ENCODE data around the gene TCEA3.

TCEA3 gene

DNA sequence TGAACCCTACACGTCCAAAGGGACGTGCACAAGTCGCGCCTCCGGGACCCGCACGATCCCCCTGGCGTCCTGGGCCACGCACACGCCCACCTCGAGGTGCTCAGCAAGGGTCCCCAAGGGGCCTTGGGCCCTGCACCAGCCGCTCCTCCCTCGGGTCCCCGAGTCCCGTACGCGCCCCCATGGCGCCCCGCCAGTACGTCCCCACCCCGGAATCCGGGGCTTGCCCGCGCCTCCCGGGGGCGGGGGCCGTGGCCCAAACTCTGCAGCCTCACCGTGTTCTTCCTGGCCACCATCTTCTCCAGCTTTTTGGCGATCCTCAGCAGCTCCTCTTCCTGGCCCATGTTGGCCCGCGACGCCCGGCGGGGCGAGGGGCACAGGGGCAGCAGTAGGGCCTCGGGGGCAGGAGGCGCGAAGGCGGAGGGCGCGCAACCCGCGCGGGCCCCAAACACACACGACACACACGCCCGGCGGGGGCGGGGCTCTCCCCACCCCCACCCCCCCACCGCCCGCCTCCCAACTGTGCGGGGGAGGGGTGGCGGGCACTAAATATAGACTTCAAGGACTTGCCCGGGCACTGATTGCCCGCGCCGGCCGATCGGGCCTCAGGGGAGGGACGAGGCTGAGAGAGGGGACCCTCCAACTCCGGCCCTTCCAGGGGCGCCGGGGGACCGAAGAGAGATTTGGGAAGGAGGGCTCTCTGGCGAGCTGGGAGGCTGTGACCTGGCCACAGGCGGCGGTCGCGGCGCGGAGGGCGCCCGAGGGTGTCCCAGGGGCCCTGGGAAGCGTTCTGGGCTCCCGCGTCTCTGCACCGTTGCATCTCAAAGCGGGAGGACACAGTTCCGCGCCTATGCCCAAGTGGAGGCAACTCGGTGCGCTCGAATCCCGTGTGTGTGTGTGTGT lies at the start of gene TCEA3:
TCEA3 (minus strand) TSS at position 456 of the 900 bp plus-strand sequence; CDS start at position 341, 115 bp downstream.
- H3K9me3 Mint-ChIP-seq: no peaks in the 10 kb centered on the region
- no peak for DNase-seq (ENCODE audit: low spot score)
- peaks cover 44% of the 10 kb centered on the region for H3K27me3 Mint-ChIP-seq (ENCODE audit: low read depth)
- peaks cover 2% of the 10 kb centered on the region for H3K36me3 Mint-ChIP-seq (ENCODE audit: low read depth)
- peaks cover 30% of the 10 kb centered on the region for H3K4me1 Mint-ChIP-seq (ENCODE audit: low read depth)
- peak within 1 kb of the TSS; percentile 84 for H3K4me3 Mint-ChIP-seq
- peak within 1 kb of the TSS; percentile 52 for H3K27ac Mint-ChIP-seq

DNA sequence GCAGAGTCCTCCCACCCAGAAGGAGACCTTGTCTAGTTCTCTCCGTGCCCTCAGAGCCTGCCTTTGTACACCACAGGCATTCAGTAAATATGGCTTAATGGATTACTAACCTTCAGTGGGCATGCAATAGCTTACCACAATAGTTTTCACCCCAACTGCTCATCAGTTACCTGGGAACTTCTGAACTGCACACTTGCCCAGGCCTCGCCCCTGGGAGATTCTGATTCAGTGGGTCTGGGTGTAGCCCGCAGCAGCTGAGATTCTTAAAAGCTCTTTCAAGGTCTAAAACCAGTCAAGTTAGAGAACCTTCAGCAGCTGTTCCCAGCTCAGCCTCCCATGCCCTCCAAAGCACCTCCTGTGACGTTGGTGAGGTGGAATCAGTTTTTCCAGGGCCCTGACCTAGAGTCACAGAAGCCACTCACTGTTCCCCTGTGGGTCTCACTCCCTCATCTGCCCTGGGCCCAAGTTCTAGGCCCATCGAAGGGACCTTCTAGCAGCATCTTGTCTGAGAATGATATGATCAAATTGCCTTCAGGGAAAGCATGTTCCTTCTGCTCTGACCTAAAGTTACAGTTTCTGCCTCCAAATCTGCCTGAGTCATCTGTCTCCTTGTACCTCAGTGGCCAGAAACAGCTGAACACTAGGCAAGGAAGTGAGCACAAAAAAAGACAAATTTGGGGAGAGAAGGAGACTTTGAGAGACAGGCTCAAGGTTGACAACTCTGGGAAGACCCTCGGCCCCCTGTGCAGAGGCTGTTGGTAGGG lies 48.7 kb upstream of the TCEA3 start:
- H3K36me3 Mint-ChIP-seq (ENCODE audit: low read depth): no peaks in the 10 kb centered on the region
- peaks cover 4% of the 10 kb centered on the region for H3K27me3 Mint-ChIP-seq (ENCODE audit: low read depth)
- DNase-seq (ENCODE audit: low spot score): no peak
- no peak overlapping the region for H3K27ac Mint-ChIP-seq
- no peaks in the 10 kb centered on the region for H3K4me1 Mint-ChIP-seq (ENCODE audit: low read depth)
- no peak overlapping the region for H3K4me3 Mint-ChIP-seq
- H3K9me3 Mint-ChIP-seq: no peaks in the 10 kb centered on the region

DNA sequence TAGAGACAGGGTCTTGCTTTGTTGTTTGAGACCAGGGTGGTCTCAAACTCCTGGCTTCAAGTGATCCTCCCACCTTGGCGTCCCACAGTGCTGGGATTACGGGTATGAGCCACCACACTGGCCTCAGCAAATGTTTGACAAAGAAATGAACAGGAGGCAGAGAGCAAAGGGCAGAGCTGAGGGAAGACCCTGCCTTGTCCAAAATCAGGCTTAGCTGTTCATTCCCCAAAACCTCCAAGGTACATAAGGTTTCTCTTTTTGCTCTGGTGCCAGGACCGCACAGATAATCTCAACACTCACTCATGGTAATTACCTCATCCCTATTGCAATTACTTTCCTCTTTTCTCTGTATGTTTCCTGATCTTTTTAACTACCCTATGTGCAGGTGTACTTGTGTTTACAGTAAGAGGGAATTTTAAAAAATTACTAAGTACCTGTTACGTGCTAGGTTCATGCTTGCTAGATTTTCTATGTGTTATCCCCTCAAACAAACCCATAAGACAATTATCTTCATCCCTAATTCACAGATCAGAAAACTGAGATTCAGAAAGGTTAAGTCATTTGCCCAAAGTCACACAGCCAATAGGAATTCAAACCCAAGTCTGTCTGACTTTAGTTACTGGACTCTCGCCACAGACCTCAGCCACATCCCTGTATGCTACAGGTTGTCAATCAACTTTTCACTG lies 47.9 kb upstream of the TCEA3 start:
- Mint-ChIP-seq H3K27me3 (ENCODE audit: low read depth) (peaks cover 4% of the 10 kb centered on the region), H3K4me1 (ENCODE audit: low read depth) (no peaks in the 10 kb centered on the region), H3K36me3 (ENCODE audit: low read depth) (no peaks in the 10 kb centered on the region), H3K27ac (no peak overlapping the region), H3K9me3 (no peaks in the 10 kb centered on the region), H3K4me3 (no peak overlapping the region)
- no peak for DNase-seq (ENCODE audit: low spot score)

DNA sequence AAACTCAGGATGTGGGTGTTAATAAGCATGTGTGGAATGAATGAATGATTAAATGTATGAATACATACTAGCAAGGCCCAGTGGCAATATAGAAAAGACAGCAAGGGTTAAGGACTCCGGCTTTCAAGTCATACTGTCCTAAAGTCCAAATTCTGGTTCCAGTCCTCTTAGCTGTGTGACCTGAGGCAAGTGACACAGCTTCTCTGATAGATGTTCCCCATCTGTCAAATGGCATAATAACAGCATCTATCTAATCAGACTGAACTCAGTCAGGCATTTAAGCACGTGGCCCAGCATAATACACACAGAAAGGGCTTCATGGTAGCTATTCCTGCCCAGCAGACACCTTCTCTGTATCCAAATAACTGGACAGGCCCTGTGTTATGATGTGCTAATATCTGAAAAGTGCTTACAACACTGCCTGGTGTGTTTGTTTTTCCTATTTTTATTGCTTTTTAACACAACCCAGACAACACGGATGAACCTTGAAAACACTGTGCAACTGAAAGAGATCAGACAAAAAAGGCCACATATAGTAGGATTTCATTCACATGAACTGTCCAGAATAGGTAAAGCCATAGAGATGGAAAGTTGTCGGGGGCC lies 47.0 kb upstream of the TCEA3 start:
- Mint-ChIP-seq H3K27me3 (ENCODE audit: low read depth) (peaks cover 3% of the 10 kb centered on the region), H3K36me3 (ENCODE audit: low read depth) (no peaks in the 10 kb centered on the region), H3K9me3 (no peaks in the 10 kb centered on the region), H3K4me1 (ENCODE audit: low read depth) (no peaks in the 10 kb centered on the region), H3K4me3 (no peak overlapping the region), H3K27ac (no peak overlapping the region)
- no peak for DNase-seq (ENCODE audit: low spot score)

DNA sequence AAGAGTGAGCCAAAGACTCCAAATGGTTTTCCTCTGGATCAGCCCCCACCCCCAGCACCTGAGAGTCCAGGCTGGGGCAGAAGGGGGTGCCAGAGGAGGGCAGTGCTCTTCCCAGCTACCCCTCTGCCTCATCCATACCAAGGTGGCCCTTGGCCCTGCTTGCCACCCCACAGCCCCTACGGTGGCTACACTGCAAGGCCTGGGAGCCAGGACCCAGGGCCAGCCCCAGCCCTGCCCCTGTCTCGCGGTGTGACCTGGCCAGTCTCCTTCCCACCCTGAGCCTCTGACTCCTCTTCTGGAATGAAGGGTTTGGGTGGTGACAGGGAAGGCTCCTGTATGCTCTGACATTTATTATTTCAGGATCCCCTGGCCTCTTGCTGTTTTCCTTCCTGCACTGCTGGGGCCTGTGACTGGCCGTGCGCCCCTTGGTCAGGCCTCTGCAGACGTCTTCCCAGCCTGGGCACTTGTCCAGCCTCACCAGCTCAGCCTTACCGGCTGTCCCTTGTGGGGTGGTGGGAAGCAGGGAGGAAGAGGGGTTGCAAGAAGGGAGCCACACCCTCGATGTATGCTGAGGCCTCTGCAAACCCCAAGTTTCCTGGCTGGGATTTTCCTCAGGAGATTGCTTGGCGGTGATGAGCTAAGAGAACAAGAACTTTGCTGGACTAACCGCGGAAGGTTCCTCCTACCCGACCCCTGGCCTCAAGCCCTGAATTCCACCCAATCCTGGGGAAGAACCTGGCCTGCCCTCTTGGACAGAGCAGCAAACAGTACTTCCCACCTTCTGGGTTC lies 45.9 kb upstream of the TCEA3 start:
- H3K4me3 Mint-ChIP-seq: no peak overlapping the region
- H3K9me3 Mint-ChIP-seq: no peaks in the 10 kb centered on the region
- no peaks in the 10 kb centered on the region for H3K4me1 Mint-ChIP-seq (ENCODE audit: low read depth)
- H3K27me3 Mint-ChIP-seq (ENCODE audit: low read depth): peaks cover 3% of the 10 kb centered on the region
- no peak overlapping the region for H3K27ac Mint-ChIP-seq
- H3K36me3 Mint-ChIP-seq (ENCODE audit: low read depth): no peaks in the 10 kb centered on the region
- DNase-seq (ENCODE audit: low spot score): no peak

DNA sequence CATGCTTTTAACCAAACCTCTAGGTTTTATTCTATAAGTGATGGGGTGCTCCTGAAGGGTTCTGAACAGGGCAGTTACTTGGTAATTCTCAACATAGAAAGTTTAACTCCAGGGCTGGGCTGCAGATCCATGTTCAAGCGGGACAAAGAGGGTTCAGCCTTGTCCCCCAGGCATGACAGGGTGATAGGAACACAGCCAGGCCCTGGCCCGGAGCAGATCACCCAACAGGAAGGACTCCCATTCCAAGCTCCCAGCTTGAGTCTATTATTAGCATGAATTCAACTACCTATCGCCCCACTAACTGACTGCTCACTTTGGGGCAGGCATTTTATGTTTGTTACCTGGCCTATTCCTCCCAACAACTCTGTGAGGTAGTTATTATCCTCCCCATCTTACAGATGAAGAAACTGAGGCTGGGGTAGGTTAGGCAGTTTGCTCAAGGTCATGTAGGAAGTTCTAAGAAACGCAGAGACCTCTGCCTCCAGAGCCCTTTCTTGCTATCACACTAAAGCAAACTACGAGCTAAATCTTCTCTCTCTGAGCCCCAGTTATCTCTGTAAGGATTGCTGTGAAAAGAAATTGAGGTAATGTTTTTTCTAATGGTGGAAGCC lies 44.9 kb upstream of the TCEA3 start:
- Mint-ChIP-seq H3K36me3 (ENCODE audit: low read depth) (no peaks in the 10 kb centered on the region), H3K27me3 (ENCODE audit: low read depth) (peaks cover 3% of the 10 kb centered on the region), H3K4me1 (ENCODE audit: low read depth) (no peaks in the 10 kb centered on the region), H3K27ac (no peak overlapping the region), H3K4me3 (no peak overlapping the region), H3K9me3 (no peaks in the 10 kb centered on the region)
- DNase-seq (ENCODE audit: low spot score): no peak

DNA sequence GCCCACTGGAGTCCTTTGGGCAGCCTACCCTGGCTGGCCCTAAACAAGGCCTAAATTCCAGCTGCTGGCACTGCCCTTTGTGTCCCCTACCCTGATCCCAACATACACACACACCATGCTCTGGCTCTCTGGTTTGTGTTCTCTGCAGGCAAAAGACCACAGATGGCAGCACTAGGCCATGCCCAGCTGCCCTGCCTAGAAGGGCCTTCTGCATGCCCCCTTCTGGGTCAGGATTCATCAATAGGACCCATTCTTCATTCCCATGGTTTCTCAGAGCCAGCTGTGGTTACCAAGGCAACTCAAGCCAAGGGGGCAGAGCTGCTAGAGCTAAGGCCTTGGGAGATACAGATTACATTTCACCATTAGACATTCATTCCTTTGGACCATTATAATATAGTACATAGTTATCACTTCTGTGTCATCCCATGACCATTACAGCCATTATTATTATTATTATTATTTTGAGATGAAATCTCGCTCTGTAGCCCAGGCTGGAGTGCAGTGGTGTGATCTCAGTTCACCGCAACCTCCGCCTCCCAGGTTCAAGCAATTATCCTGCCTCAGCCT lies 42.0 kb upstream of the TCEA3 start:
- no peak overlapping the region for H3K27ac Mint-ChIP-seq
- H3K4me1 Mint-ChIP-seq (ENCODE audit: low read depth): no peaks in the 10 kb centered on the region
- no peaks in the 10 kb centered on the region for H3K36me3 Mint-ChIP-seq (ENCODE audit: low read depth)
- H3K27me3 Mint-ChIP-seq (ENCODE audit: low read depth): peaks cover 9% of the 10 kb centered on the region
- DNase-seq (ENCODE audit: low spot score): no peak
- H3K9me3 Mint-ChIP-seq: no peaks in the 10 kb centered on the region
- H3K4me3 Mint-ChIP-seq: no peak overlapping the region

DNA sequence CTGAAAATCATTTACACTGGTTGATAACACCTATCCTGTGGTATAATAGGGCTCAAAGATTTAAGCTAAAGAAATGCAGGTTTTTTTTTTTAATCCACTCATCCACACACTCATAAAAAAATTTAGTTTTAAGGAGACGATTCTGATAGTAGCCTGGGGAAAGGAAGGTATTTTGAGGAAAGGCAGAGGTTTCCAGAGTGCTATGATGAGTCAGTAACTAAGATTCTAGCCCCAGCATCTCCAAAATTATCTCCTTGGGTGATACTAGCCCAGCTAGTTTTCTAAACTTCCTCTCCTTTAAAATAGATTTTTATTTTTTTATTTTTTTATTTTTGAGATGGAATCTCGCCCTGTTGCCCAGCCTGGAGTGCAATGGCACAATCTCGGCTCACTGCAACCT lies 38.7 kb upstream of the TCEA3 start:
- no peaks in the 10 kb centered on the region for H3K4me1 Mint-ChIP-seq (ENCODE audit: low read depth)
- H3K27me3 Mint-ChIP-seq (ENCODE audit: low read depth): peaks cover 28% of the 10 kb centered on the region
- H3K36me3 Mint-ChIP-seq (ENCODE audit: low read depth): no peaks in the 10 kb centered on the region
- H3K4me3 Mint-ChIP-seq: no peak overlapping the region
- no peak overlapping the region for H3K27ac Mint-ChIP-seq
- no peak for DNase-seq (ENCODE audit: low spot score)
- H3K9me3 Mint-ChIP-seq: no peaks in the 10 kb centered on the region

DNA sequence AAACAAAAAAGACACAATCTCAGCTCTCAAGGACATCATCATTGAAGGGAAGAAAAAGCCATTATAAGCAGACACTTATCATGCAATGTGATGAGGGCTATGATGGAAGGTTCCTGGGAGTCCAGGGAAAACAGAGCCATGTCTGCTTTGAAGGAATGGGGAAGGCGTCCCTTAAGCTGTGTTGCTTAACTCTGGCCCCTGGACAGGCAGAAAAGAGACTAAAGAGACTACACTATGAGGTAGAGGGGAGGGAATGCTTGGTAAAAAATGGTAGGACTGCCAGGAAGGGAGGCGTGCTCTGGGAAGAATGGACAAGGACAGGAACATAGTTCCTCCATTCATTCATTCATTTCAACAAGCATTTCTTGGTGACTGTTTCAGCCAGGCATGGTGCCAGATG lies 38.2 kb upstream of the TCEA3 start:
- no peaks in the 10 kb centered on the region for H3K36me3 Mint-ChIP-seq (ENCODE audit: low read depth)
- no peaks in the 10 kb centered on the region for H3K4me1 Mint-ChIP-seq (ENCODE audit: low read depth)
- H3K4me3 Mint-ChIP-seq: no peak overlapping the region
- H3K9me3 Mint-ChIP-seq: no peaks in the 10 kb centered on the region
- H3K27me3 Mint-ChIP-seq (ENCODE audit: low read depth): peaks cover 29% of the 10 kb centered on the region
- no peak overlapping the region for H3K27ac Mint-ChIP-seq
- no peak for DNase-seq (ENCODE audit: low spot score)

DNA sequence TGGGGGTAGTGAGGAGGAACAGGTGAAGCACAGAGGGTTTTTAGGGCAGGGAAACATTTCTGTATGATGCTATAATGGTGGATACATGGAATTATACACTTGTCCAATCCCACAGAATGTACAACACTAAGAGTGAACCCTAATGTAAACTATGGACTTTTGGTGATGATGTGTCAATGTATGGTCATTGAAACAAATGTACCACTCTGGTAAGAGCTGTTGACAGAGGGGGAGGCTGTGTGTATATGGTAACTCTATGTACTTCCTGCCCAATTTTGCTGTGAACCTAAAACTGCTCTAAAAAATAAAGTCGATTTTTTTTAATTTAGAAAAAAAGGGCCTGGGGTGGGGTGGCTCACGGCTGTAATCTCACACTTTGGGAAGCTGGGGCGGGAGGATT lies 36.5 kb upstream of the TCEA3 start:
- Mint-ChIP-seq H3K27ac (no peak overlapping the region), H3K9me3 (no peaks in the 10 kb centered on the region), H3K4me1 (ENCODE audit: low read depth) (peaks cover 5% of the 10 kb centered on the region), H3K4me3 (no peak overlapping the region), H3K36me3 (ENCODE audit: low read depth) (no peaks in the 10 kb centered on the region), H3K27me3 (ENCODE audit: low read depth) (peaks cover 41% of the 10 kb centered on the region)
- no peak for DNase-seq (ENCODE audit: low spot score)

DNA sequence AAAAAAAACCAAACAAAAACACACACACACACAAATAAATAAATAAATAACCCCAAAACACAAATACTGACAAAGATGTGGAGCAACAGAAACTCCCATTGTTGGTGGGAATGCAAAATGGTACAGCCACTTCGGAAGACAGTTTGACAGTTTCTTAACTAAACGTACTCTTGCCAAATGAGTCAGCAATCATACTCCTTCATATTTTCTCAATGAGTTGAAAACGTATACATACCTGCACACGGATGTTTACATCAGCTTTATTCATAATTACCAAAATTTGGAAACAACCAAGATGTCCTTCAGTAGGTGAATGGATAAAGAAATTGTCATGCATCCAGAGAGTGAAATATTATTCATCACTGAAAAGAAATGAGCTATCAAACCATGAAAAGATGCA lies 36.0 kb upstream of the TCEA3 start:
- Mint-ChIP-seq H3K36me3 (ENCODE audit: low read depth) (no peaks in the 10 kb centered on the region), H3K27me3 (ENCODE audit: low read depth) (peaks cover 39% of the 10 kb centered on the region), H3K27ac (no peak overlapping the region), H3K9me3 (no peaks in the 10 kb centered on the region), H3K4me1 (ENCODE audit: low read depth) (peaks cover 5% of the 10 kb centered on the region), H3K4me3 (no peak overlapping the region)
- no peak for DNase-seq (ENCODE audit: low spot score)

DNA sequence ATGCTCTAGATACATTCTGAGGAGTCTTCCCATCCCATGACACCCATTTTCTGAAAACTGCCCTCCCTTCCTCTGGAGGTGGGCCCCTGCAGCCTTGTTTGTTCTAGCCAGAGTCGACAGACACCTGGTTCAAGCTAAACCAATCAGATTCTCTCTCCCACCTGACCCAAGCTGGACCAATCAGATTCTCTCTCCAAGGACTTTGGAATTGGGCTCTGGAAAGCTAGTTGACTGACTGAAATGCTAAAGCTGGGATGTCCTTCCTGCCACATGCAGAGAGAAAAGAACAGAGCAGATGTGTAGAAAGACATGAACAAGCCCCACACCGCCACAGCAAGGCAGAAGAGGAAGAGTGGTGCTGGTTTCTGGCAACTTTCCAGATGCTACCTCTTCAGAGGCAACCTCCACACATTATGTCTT lies 34.8 kb upstream of the TCEA3 start:
- no peak overlapping the region for H3K4me3 Mint-ChIP-seq
- H3K27me3 Mint-ChIP-seq (ENCODE audit: low read depth): peaks cover 45% of the 10 kb centered on the region
- H3K9me3 Mint-ChIP-seq: no peaks in the 10 kb centered on the region
- DNase-seq (ENCODE audit: low spot score): no peak
- H3K27ac Mint-ChIP-seq: no peak overlapping the region
- peaks cover 5% of the 10 kb centered on the region for H3K4me1 Mint-ChIP-seq (ENCODE audit: low read depth)
- H3K36me3 Mint-ChIP-seq (ENCODE audit: low read depth): no peaks in the 10 kb centered on the region

Data from T-helper 2 cell treated with Interferon-gamma antibody and Interleukin-4, amounts not matched to agents 5 μg/mL and 100 μg/mL, for 36 hours (primary cell).